Natural killer cell treated with Interleukin-12 subunit alpha and Interleukin-12 subunit beta and Interleukin-15 and Interleukin-18, amount 100 ng/mL, for 72 hours (primary cell): Measurements from ENCODE around the gene TIMM50. TPM values are rescaled to one million over a fixed set of nuclear protein-coding genes. Genes with fewer than 3 reads are reported as not detected.
"Not testable (repeated sequence)": the region's sequence is repeated elsewhere in the genome, so short reads cannot be mapped to it uniquely, and the experiment has no call there.

Source experiments
- ATAC-seq, 2 donors: fragments of 150-1000 bp; cut with Tn5 transposase in 1 of 2; sonication (Bioruptor Pico), chemical (Tn5 transposase) in 1 of 2; 2 replicates each; pipeline ENCODE4 v1.10.0; 2021
- DNase-seq: peaks from one replicate; pipeline ENCODE4 v3.0.0; 2022; ENCODE audit warnings: low spot score
- H3K27ac Mint-ChIP-seq, 2 donors: 1 replicate in 1 of 2; 2 replicates in 1 of 2; pipeline ENCODE4 v1.8.0; 2022; ENCODE audit warnings: mixed read lengths in 2 of 2, mild to moderate bottlenecking in 1 of 2, moderate library complexity in 1 of 2
- H3K27me3 Mint-ChIP-seq, 2 donors: 1 replicate in 1 of 2; 2 replicates in 1 of 2; pipeline ENCODE4 v1.8.0; 2022; ENCODE audit warnings: mixed read lengths in 2 of 2
- H3K36me3 Mint-ChIP-seq: one replicate; pipeline ENCODE4 v1.8.0; 2022; ENCODE audit warnings: mixed read lengths
- H3K4me1 Mint-ChIP-seq, 2 donors: 1 replicate in 1 of 2; 2 replicates in 1 of 2; pipeline ENCODE4 v1.8.0; 2022; ENCODE audit warnings: low read depth in 2 of 2, mixed read lengths in 2 of 2, mild to moderate bottlenecking in 1 of 2
- H3K4me3 Mint-ChIP-seq: one replicate; pipeline ENCODE4 v1.8.0; 2022; ENCODE audit warnings: mixed read lengths
- H3K9me3 Mint-ChIP-seq: 2 replicates; pipeline ENCODE4 v1.8.0; 2022; ENCODE audit warnings: mixed read lengths
- total RNA-seq, 2 donors: library from RNA; stranded (reverse); gene quantifications; one replicate each; pipeline ENCODE4 v1.2.3, GENCODE V29; 2022

TIMM50 gene
- total RNA-seq, 2 donors from 2014 or later: 74.0 to 133 TPM

GRCh38 chr19:39449116-39449797 is 31.4 kb upstream of the TIMM50 start:
- Mint-ChIP-seq H3K27me3 (no peaks in the 10 kb centered on the region), H3K36me3 (peaks cover 17% of the 10 kb centered on the region), H3K4me1 (peaks cover 54 to 67% of the 10 kb centered on the region in 2 donors), H3K9me3 (no peaks in the 10 kb centered on the region), H3K27ac (peak overlapping the region; percentile 95 to 96), H3K4me3 (peak overlapping the region; percentile 93)
- no peak for DNase-seq
- ATAC-seq: no peak

- not testable (repeated sequence) for ATAC-seq, H3K9me3 Mint-ChIP-seq, H3K4me3 Mint-ChIP-seq, DNase-seq, H3K27me3 Mint-ChIP-seq
- H3K27ac Mint-ChIP-seq: peak overlapping the region in 1 of 2 donors; percentile 18
- H3K4me1 Mint-ChIP-seq: peaks cover 50 to 58% of the 10 kb centered on the region in 2 donors
- H3K36me3 Mint-ChIP-seq: peaks cover 15% of the 10 kb centered on the region
Measured at GRCh38 chr19:39451257-39451656, 29.4 kb upstream of the TIMM50 start.

- Mint-ChIP-seq H3K4me1 (peaks cover 4 to 10% of the 10 kb centered on the region in 2 donors), H3K36me3 (peaks cover 25% of the 10 kb centered on the region), H3K9me3 (no peaks in the 10 kb centered on the region), H3K4me3 (no peak overlapping the region), H3K27me3 (no peaks in the 10 kb centered on the region), H3K27ac (peak overlapping the region in 1 of 2 donors; percentile 37)
- DNase-seq (no peak), ATAC-seq (no peak)
Measured at GRCh38 chr19:39463403-39463802, 17.2 kb upstream of the TIMM50 start.

- H3K4me1 Mint-ChIP-seq: peaks cover 4 to 9% of the 10 kb centered on the region in 2 donors
- no peaks in the 10 kb centered on the region for H3K27me3 Mint-ChIP-seq
- DNase-seq (no peak), ATAC-seq (no peak)
- no peak overlapping the region for H3K4me3 Mint-ChIP-seq
- peaks cover 22% of the 10 kb centered on the region for H3K36me3 Mint-ChIP-seq
- H3K9me3 Mint-ChIP-seq: no peaks in the 10 kb centered on the region
- H3K27ac Mint-ChIP-seq: no peak overlapping the region
Measured at GRCh38 chr19:39465956-39466747, 14.5 kb upstream of the TIMM50 start.

- no peak overlapping the region for H3K4me3 Mint-ChIP-seq
- no peak for DNase-seq
- no peak overlapping the region for H3K27ac Mint-ChIP-seq
- no peaks in the 10 kb centered on the region for H3K9me3 Mint-ChIP-seq
- ATAC-seq: no peak
- no peaks in the 10 kb centered on the region for H3K27me3 Mint-ChIP-seq
- H3K36me3 Mint-ChIP-seq: peaks cover 29% of the 10 kb centered on the region
- H3K4me1 Mint-ChIP-seq: peaks cover 6 to 16% of the 10 kb centered on the region in 2 donors
Measured at GRCh38 chr19:39467941-39468340, 12.7 kb upstream of the TIMM50 start.

- no peaks in the 10 kb centered on the region for H3K27me3 Mint-ChIP-seq
- H3K9me3 Mint-ChIP-seq: no peaks in the 10 kb centered on the region
- H3K4me1 Mint-ChIP-seq: peaks cover 9 to 16% of the 10 kb centered on the region in 2 donors
- no peak overlapping the region for H3K27ac Mint-ChIP-seq
- no peak overlapping the region for H3K4me3 Mint-ChIP-seq
- DNase-seq: no peak
- H3K36me3 Mint-ChIP-seq: peaks cover 29% of the 10 kb centered on the region
- ATAC-seq: no peak
Measured at GRCh38 chr19:39469036-39469435, 11.6 kb upstream of the TIMM50 start.

- ATAC-seq (no peak), DNase-seq (no peak)
- Mint-ChIP-seq H3K36me3 (peaks cover 29% of the 10 kb centered on the region), H3K27me3 (no peaks in the 10 kb centered on the region), H3K4me3 (no peak overlapping the region), H3K4me1 (peaks cover 11 to 16% of the 10 kb centered on the region in 2 donors), H3K9me3 (no peaks in the 10 kb centered on the region), H3K27ac (no peak overlapping the region)
Measured at GRCh38 chr19:39469567-39469966, 11.1 kb upstream of the TIMM50 start.

- Mint-ChIP-seq H3K36me3 (peaks cover 18% of the 10 kb centered on the region), H3K4me1 (peaks cover 11 to 13% of the 10 kb centered on the region in 2 donors), H3K27ac (peak overlapping the region in 1 of 2 donors; percentile 54), H3K27me3 (no peaks in the 10 kb centered on the region), H3K9me3 (no peaks in the 10 kb centered on the region), H3K4me3 (no peak overlapping the region)
- DNase-seq (no peak), ATAC-seq (no peak)
Measured at GRCh38 chr19:39470724-39471339, 9.8 kb upstream of the TIMM50 start.

- H3K4me3 Mint-ChIP-seq: no peak overlapping the region
- H3K27ac Mint-ChIP-seq: peak overlapping the region; percentile 54 to 63
- no peaks in the 10 kb centered on the region for H3K27me3 Mint-ChIP-seq
- no peaks in the 10 kb centered on the region for H3K9me3 Mint-ChIP-seq
- H3K4me1 Mint-ChIP-seq: peaks cover 11 to 12% of the 10 kb centered on the region in 2 donors
- H3K36me3 Mint-ChIP-seq: peaks cover 14% of the 10 kb centered on the region
- DNase-seq (no peak), ATAC-seq (no peak)
Measured at GRCh38 chr19:39471756-39472536, 8.7 kb upstream of the TIMM50 start.

- DNase-seq (no peak), ATAC-seq (no peak)
- no peaks in the 10 kb centered on the region for H3K9me3 Mint-ChIP-seq
- H3K36me3 Mint-ChIP-seq: peaks cover 14% of the 10 kb centered on the region
- no peak overlapping the region for H3K27ac Mint-ChIP-seq
- H3K27me3 Mint-ChIP-seq: no peaks in the 10 kb centered on the region
- H3K4me3 Mint-ChIP-seq: no peak overlapping the region
- peaks cover 11 to 12% of the 10 kb centered on the region in 2 donors for H3K4me1 Mint-ChIP-seq
Measured at GRCh38 chr19:39472746-39473442, 7.7 kb upstream of the TIMM50 start.

- ATAC-seq (no peak), DNase-seq (no peak)
- no peak overlapping the region for H3K27ac Mint-ChIP-seq
- H3K4me1 Mint-ChIP-seq: peaks cover 11 to 12% of the 10 kb centered on the region in 2 donors
- H3K36me3 Mint-ChIP-seq: peaks cover 14% of the 10 kb centered on the region
- no peaks in the 10 kb centered on the region for H3K9me3 Mint-ChIP-seq
- H3K27me3 Mint-ChIP-seq: no peaks in the 10 kb centered on the region
- H3K4me3 Mint-ChIP-seq: no peak overlapping the region
Measured at GRCh38 chr19:39473443-39473960, 7.1 kb upstream of the TIMM50 start.

GRCh38 chr19:39474139-39474620 is 6.5 kb upstream of the TIMM50 start:
- Mint-ChIP-seq H3K36me3 (peaks cover 13% of the 10 kb centered on the region), H3K27me3 (no peaks in the 10 kb centered on the region), H3K4me3 (no peak overlapping the region), H3K4me1 (peaks cover 11 to 12% of the 10 kb centered on the region in 2 donors), H3K27ac (peak overlapping the region in 1 of 2 donors; percentile 51), H3K9me3 (no peaks in the 10 kb centered on the region)
- DNase-seq: peak; percentile 72
- peak; percentile 48 to 49 for ATAC-seq
